Stimulated activated CD4-positive, alpha-beta T cell treated with anti-CD3 and anti-CD28 coated beads, Interleukin-1b, Interleukin-23, amount 100 ng/mL, for 4 hours (primary cell): Measurements from ENCODE around the gene FHOD3.
"Not testable (repeated sequence)": the region's sequence is repeated elsewhere in the genome, so short reads cannot be mapped to it uniquely, and the experiment has no call there.

ENCODE experiments used
- DNase-seq, 2 donors: peaks; one replicate each; pipeline ENCODE4 v3.0.0-alpha.2; 2020; ENCODE audit warnings: low read depth in 2 of 2

FHOD3 gene

DNA sequence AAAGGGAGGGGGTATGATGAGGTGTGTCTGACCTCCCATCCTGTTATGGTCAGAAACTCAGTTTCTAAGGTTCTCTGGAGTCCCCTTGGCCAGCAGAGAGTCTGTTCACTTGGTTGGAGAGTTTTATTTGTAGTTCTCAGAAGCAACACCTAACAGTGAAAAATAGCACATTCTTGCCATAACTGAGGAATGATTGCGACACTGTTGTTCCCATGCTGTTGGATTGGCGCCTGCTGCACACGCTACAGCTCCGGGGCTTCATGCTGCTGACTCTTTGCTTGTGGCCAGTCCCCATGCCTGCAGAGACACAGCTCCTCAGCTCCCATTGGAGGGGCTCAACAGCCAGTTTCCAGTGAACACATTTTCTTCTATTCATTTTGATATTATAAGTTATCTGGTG is 489.2 kb downstream of the FHOD3 start:
- DNase-seq, result no peak

- no peak for DNase-seq
Observed at GRCh38 chr18:36792634-36793283, 495.2 kb downstream of the FHOD3 start.

- DNase-seq, result no peak
Observed at GRCh38 chr18:36798738-36799473, 501.4 kb downstream of the FHOD3 start.

DNA sequence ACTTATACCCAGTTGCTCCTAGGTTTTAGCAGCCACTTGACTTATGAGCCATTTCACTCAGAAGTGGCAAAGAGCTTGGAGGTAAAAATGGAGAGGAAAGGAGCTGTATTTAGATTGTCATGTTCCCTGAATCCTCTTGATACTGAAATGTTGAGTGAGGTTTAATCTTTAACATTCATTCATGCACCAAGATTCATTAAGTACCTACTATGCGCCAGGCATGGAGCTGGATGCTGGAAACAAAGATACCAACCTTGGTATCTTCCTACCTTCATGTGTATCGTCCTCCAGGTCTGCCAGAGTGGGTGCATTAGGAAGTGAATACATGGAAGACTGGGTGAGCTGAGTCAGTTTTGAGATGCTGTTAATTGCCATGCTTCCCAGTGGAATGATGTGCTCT is 507.6 kb downstream of the FHOD3 start:
- DNase-seq, result no peak

GRCh38 chr18:36808681-36809080 is 511.2 kb downstream of the FHOD3 start:
- no peak for DNase-seq

- DNase-seq, result peak in 1 of 2 donors; percentile 25
Observed at GRCh38 chr18:36809590-36810381, 512.3 kb downstream of the FHOD3 start.

DNA sequence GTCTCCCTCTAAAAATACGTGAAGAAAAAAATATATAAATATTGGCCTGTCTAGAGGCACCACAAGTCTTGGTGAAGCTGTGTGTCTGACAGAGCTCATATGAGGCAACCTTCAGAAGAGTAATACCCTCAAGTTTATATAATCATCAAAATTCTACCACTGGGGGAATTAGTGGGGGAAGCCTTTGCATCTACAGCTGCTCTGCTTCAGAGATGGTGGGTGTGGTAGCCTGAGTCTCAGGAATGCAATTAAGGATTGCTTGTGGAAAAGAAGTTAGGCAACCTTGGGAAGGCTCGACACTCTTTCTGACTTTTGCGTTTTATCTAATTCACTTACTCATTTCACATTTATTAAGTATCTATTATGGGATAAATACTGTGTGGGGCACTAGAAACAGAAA is 513.9 kb downstream of the FHOD3 start:
- no peak for DNase-seq

- DNase-seq, result no peak
Observed at GRCh38 chr18:36811955-36812354, 514.4 kb downstream of the FHOD3 start.

- no peak for DNase-seq
Observed at GRCh38 chr18:36812678-36813077, 515.2 kb downstream of the FHOD3 start.

GRCh38 chr18:36813101-36813775 is 515.7 kb downstream of the FHOD3 start:
- no peak for DNase-seq

DNA sequence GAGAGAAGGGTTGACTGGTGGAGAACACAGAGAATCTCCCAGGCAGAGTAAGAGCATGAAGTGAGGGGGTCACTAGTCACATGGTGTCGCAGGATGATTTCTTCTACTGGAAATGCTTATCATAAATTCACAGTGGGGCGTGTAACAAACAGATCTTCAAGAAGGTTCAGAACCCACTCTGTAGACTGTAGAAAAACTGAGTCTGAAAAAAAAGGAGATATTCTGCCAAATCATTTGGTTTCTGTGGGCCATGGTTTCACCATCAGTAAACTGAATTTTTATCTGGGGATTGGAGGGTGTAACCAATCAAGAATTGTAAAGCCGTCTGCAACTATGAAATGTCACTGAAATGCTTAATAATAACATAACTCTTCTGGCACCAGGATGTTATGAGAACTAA is 516.3 kb downstream of the FHOD3 start:
- no peak for DNase-seq

DNA sequence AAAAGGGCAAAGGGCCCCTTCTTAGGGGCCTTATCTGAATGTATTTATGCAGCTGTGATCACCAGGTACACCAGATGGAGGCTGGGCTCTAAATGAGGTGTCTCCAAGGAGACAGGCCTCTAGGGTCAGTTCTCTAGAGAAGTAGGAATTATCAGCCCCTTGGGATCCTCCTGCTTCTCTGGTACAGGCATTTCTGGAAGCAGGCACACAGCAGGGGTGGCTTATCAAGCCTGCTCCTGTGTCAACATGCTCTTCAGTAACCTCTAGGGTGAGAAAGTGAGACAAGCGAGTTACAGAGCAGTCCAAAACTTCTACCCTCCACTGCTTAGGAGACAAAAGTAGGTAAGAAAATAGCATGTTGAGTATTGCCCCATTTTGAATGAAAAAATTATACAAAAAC is 517.5 kb downstream of the FHOD3 start:
- no peak for DNase-seq

DNA sequence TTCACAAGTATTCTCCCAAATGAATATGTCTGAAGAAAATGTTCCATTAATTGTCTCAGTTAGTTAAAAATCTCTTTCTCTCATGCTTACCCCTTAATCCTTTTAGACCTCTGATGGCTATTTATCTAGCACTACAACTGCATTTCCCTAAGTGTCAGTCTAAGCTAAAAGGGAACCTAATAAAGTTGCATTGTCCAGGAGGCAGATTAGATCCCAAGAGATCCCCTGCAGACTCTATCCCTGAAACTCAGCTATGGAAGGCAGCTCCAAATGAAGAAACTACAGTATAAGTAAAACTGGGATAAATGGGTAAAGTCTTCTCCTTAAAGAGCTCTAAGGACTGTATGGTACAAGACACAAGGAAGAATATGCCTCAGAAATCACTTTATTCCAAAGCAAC is 518.6 kb downstream of the FHOD3 start:
- DNase-seq, result not testable (repeated sequence)

GRCh38 chr18:36817039-36817438 is 519.5 kb downstream of the FHOD3 start:
- no peak for DNase-seq

DNA sequence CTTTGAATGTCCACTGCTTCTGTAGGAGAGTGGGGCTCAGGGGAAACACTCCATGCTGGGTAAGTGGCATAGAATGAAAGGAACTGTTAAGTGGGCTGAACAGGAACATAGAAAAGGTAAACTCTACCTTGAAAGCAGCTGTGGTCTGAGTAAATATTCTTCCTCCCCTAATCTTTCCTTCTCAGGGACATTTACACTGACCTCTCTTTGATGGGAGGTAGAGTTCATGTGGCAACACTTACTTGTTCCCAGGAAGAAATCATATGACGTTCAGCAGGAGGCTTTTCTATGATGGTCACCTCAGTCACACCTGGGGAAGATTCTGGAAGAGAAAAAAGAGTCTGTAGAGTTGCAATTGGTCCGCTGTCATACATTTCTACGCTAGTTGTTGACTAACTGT is 521.1 kb downstream of the FHOD3 start:
- no peak for DNase-seq

DNA sequence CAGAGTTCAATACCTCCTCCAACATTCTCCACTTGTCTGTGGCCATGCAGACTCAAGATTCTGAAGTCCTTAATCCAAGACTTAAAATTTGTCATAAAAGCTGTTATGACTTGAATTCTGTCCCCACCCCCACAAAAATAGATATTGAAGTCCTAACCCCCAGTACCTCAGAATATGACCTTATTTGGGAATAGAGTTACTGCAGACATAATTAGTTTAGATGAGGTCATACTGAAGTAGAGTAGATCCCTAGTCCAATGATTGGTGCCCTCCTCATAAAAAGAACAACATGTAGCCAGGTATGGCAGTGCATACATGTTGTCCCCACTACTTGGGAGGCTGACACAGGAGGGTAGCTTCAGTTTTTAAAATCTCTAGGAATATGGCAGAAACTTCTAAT is 522.1 kb downstream of the FHOD3 start:
- DNase-seq, result no peak

GRCh38 chr18:36821681-36822080 is 524.2 kb downstream of the FHOD3 start:
- no peak for DNase-seq

DNA sequence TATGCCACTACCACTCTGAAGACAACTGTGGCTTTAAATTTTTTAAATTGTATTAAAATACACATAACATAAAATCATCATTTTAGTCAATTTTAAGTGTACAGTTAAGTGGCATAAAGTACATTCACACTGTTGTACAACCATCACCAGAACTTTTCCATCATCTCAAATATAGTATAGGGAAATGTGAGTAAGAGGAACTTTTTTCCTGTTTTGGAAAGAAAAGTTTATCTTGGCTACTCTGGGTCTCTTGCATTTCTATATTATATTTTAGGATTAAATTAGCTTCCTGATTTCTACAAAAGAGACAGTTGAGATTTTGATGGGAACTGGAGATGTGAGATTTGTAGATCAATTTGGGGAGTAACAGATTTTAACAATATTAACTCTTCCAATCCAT is 528.0 kb downstream of the FHOD3 start:
- DNase-seq, result no peak

DNA sequence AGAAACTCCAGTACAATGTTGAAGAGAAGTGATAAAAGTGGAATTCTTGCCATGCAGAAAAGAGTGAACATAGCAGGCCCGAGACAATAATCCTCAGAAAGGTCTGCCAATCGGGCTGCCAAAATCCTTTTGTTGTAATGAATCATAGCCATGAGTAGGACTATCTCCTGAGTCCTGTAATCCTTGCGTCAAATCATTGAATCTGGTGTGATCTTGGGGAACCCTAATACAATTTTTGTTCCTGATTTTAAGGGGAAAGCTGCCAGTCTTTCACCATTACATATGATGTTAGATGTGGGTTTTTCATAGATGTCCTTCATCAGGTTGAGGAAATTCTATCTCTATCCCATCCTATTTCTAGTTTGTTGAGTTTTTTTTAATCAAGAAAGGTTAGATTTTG is 529.0 kb downstream of the FHOD3 start:
- DNase-seq, result no peak

DNA sequence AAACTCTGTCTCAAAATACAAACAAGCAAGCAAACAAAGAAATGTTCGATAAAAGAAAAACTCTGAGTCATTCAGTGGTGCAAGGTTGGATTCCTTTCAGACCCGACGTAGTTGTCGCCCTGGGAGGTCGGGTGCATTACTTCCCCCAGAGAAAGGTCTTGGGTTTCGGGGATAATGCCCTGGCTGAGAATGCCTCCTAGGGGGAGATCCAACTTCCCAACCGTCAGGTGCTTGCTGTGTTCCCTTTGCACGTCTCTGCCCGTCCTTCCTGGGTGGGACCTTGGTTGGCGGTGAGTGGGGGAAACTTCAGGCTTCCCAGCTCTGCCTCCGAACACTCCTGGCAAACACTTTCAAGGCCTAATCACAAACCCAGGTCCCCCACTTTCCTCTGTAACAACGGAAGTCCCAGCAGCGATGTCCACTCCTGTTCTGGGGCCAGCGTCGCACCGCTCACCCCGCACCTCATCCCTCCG is 530.7 kb downstream of the FHOD3 start:
- DNase-seq, result no peak

- DNase-seq, result peak; percentile 70 to 81
Observed at GRCh38 chr18:36828630-36829361, 531.3 kb downstream of the FHOD3 start, which contains the start of the genes KIAA1328 and TPGS2. TSS of gene KIAA1328 (plus strand) at chr18:36829127. CDS start at chr18:36829139, 12 bp downstream. TSS of gene TPGS2 (minus strand) at chr18:36829002. CDS start at chr18:36828767, 235 bp downstream.
